Ascending aorta (tissue), 2 donors: ENCODE results near the gene CDCA3. TPM values are rescaled to one million over a fixed set of nuclear protein-coding genes. Genes with fewer than 3 reads are reported as not detected.

Source experiments
- DNase-seq, 2 donors: peaks; one replicate each; pipeline ENCODE4 v3.0.0-alpha.2; 2019; ENCODE audit warnings: low spot score in 2 of 2
- H3K27ac ChIP-seq, 2 donors: fragments of 200-600 bp; sonication (generic); one replicate each; pipeline ENCODE4 v1.5.1; 2016 to 2017; ENCODE audit warnings: mild to moderate bottlenecking in 1 of 2
- H3K27me3 ChIP-seq: fragments of 200-600 bp; sonication (generic); one replicate; pipeline ENCODE4 v1.5.1; 2017
- H3K36me3 ChIP-seq, 2 donors: fragments of 200-600 bp; sonication (generic); one replicate each; pipeline ENCODE4 v1.5.1; 2016
- H3K4me1 ChIP-seq, 2 donors: fragments of 200-600 bp; sonication (generic); one replicate each; pipeline ENCODE4 v1.5.1; 2016 to 2017; ENCODE audit warnings: mild to moderate bottlenecking in 1 of 2
- H3K4me3 ChIP-seq, 2 donors: fragments of 200-600 bp; sonication (generic); one replicate each; pipeline ENCODE4 v1.5.1; 2016 to 2017; ENCODE audit warnings: mild to moderate bottlenecking in 1 of 2
- H3K9me3 ChIP-seq, 2 donors: fragments of 200-600 bp; sonication (generic); one replicate each; pipeline ENCODE4 v1.5.1; 2016
- intact Hi-C: fragments of 100-400 bp; cut with DNase I; formaldehyde crosslinking; loops from one replicate; pipeline ENCODE4 v1.15.1; 2023
- total RNA-seq: library from RNA; depleted of rRNA; stranded (reverse); fragments of >200 nt; gene quantifications from one replicate; pipeline ENCODE4 v1.1.0, GENCODE V29; 2016
- TF ChIP-seq, protein P1 (sequence below), 3 experiments: fragments of 200-600 bp in 2 of 3; fragments of 450-650 bp in 1 of 3; sonication (generic) in 2 of 3; IDR thresholded peaks; one replicate each; pipeline ENCODE4 v1.5.1; 2016 to 2019; ENCODE audit warnings: antibody characterized with exemption in 3 of 3, mild to moderate bottlenecking in 1 of 3, moderate library complexity in 1 of 3

Gene CDCA3
- total RNA-seq, 1 donor from 2014 or later: not detected

DNA sequence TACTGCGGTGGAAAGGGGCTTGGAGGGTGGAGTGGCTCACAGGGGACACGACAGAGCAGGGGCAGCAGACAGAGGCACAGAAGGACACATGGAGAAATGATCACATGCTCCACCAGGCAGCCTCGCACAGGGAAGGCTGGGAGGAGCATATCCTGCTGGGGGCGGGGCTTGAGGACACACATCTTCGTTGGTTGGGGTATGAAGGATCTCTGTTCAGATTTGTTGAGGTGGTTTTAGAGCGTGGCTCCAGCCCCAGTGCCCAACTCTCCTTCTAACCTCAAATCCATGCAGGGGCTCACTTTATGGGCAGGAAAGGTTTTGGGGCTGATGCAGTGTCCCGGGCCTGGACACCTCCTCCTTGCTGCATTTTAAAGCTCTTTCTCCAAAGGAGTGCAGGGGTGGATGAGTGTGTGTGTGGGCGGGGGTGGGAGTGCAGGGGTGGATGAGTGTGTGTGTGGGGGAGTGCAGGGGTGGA is 23.6 kb downstream of the CDCA3 start:
- Histone ChIP-seq H3K36me3 (peaks cover 5 to 17% of the 10 kb centered on the region in 2 donors), H3K27me3 (peaks cover 7% of the 10 kb centered on the region), H3K4me1 (peaks cover 0 to 17% of the 10 kb centered on the region in 2 donors), H3K27ac (peak overlapping the region; percentile 90), H3K9me3 (no peaks in the 10 kb centered on the region), H3K4me3 (peak overlapping the region; percentile 31 to 74)
- DNase-seq: peak; percentile 70 to 92
- TF ChIP-seq, protein P1, sequence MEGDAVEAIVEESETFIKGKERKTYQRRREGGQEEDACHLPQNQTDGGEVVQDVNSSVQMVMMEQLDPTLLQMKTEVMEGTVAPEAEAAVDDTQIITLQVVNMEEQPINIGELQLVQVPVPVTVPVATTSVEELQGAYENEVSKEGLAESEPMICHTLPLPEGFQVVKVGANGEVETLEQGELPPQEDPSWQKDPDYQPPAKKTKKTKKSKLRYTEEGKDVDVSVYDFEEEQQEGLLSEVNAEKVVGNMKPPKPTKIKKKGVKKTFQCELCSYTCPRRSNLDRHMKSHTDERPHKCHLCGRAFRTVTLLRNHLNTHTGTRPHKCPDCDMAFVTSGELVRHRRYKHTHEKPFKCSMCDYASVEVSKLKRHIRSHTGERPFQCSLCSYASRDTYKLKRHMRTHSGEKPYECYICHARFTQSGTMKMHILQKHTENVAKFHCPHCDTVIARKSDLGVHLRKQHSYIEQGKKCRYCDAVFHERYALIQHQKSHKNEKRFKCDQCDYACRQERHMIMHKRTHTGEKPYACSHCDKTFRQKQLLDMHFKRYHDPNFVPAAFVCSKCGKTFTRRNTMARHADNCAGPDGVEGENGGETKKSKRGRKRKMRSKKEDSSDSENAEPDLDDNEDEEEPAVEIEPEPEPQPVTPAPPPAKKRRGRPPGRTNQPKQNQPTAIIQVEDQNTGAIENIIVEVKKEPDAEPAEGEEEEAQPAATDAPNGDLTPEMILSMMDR (IDR thresholded peaks at IDR 0.05): no peak
- intact Hi-C loops: loop anchor here (5.0 kb wide), 2 partner anchors 140 to 220 kb away; partner anchors contain the start of genes CHD4 and ZNF384

DNA sequence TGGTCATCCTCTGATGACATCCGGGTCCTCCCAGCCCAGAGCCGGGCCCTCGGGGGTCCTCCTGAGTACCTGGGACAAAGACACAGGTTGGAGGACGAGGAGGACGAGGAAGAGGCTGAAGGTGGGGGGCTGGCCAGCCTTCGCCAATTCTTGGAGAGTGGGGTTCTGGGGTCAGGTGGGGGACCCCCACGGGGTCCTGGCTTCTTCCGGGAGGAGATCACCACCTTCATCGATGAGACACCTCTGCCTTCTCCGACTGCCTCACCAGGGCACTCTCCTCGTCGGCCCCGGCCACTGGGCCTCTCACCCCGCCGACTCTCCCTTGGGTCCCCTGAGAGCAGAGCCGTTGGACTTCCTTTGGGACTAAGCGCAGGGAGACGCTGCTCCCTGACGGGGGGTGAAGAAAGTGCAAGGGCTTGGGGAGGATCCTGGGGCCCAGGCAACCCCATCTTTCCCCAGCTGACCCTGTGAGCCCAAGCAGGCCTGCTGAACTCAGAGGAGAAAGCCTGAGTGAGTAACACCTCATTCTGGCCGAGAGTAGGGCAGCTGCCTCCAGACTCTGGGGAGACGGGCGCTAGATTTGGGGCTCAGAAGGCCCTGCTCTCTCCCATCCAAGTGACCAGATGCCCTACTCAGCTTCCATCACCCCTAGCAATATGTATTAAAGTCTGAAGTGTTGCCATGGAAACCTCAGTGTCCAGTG is 24.2 kb downstream of the CDCA3 start:
- Histone ChIP-seq H3K36me3 (peaks cover 5 to 11% of the 10 kb centered on the region in 2 donors), H3K9me3 (no peaks in the 10 kb centered on the region), H3K4me1 (peaks cover 3 to 21% of the 10 kb centered on the region in 2 donors), H3K27me3 (peaks cover 7% of the 10 kb centered on the region), H3K4me3 (no peak overlapping the region), H3K27ac (peak overlapping the region; percentile 54 to 90)
- TF ChIP-seq, protein P1 (IDR thresholded peaks at IDR 0.05): no peak
- no peak for DNase-seq
- intact Hi-C loops: loop anchor here (5.0 kb wide), 2 partner anchors 140 to 220 kb away; partner anchors contain the start of genes CHD4 and ZNF384

DNA sequence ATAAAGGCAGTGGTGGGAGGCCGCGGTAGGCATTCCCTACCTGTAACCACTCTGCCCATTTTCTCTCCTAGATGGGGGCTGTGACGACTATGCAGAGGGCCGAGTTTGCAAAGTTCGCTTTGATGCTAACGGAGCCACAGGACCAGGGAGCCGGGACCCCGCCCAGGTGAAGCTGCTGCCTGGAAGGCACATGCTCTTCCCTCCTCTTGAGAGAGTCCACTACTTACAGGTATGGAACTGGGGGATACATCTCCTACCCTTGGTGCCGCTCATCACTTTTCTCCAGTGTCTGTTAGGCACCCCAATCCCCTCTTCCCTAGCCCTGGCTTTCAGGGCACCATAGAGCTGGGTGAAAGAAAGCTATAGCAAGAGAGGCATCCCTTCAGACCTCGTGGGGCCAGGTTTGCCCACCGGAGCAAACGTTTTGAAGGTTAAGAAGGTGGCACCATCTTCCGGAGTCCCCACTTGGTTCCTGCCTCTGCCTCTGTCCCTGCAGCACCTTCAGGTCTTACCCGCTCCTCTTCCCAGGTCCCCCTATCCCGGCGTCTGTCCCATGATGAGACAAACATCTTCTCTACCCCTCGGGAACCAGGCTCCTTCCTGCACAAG is 24.9 kb downstream of the CDCA3 start:
- Histone ChIP-seq H3K36me3 (peaks cover 0 to 4% of the 10 kb centered on the region in 2 donors), H3K27me3 (peaks cover 7% of the 10 kb centered on the region), H3K27ac (no peak overlapping the region), H3K4me3 (no peak overlapping the region), H3K4me1 (peaks cover 3 to 23% of the 10 kb centered on the region in 2 donors), H3K9me3 (no peaks in the 10 kb centered on the region)
- TF ChIP-seq, protein P1 (IDR thresholded peaks at IDR 0.05): no peak
- no peak for DNase-seq
- intact Hi-C loops: loop anchor here (5.0 kb wide), 2 partner anchors 139 to 219 kb away; partner anchors contain the start of genes CHD4 and ZNF384

DNA sequence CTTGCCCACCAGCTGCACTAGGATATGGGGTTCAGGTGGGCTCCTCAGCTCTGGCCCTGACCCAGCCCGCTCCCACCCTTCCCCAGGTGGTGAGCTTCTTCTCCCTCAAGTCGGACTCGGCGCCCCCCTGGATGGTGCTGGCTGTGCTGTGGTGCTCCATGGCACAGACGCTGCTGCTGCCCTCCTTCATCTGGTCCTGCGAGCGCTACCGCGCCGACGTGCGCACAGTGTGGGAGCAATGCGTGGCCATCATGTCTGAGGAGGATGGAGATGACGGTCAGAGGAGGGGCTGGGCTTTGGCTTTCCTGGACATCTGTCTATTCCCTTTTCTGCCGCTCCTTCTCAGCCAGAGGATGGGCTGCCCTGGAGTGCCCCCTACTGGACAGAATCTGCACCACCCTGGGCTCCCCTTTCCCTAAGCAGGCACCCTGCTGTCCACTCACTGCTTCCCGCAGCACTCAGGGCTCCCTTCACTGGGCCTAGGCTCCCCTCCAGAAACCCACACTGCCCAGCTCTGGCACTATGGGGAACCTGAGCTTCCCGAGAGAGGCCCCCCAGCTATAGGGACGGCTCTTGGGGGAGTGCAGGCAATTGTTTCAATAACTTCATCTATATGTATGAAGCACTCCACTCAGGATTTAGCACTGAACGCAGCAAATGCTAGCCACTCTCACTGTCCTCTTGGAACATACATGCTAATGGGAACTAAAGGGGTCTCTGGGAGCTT is 25.5 kb downstream of the CDCA3 start:
- Histone ChIP-seq H3K4me3 (peak overlapping the region in 1 of 2 donors; percentile 46), H3K27ac (no peak overlapping the region), H3K4me1 (peaks cover 3 to 23% of the 10 kb centered on the region in 2 donors)

More for the DNA sequence above, 25.5 kb downstream of the CDCA3 start:
- Histone ChIP-seq H3K27me3 (peaks cover 7% of the 10 kb centered on the region), H3K9me3 (no peaks in the 10 kb centered on the region), H3K36me3 (no peaks in the 10 kb centered on the region)
- TF ChIP-seq, protein P1 (IDR thresholded peaks at IDR 0.05): peak; percentile 90 to 93 (median 91)
- peak; percentile 53 to 93 for DNase-seq
- intact Hi-C loops: loop anchor here (1.0 to 5.0 kb wide), 5 partner anchors 47 to 218 kb away; partner anchors contain the start of genes CHD4, MLF2 and ZNF384
